Naive thymus-derived CD4-positive, alpha-beta T cell (primary cell): ENCODE results near the gene DGKI. TPM values are rescaled to one million over a fixed set of nuclear protein-coding genes. Genes with fewer than 3 reads are reported as not detected.

Source experiments
- ATAC-seq: fragments of 150-1000 bp; cut with Tn5 transposase; 2 replicates; pipeline ENCODE4 v1.10.0; 2021; ENCODE audit warnings: mild to moderate bottlenecking, moderate library complexity
- CTCF ChIA-PET: fragments of 350-600 bp; sonication (Branson Sonifier 250); formaldehyde crosslinking; loops from one replicate; lab custom pipeline; 2021; ENCODE audit warnings: antibody characterized with exemption; lab: Charles Lee
- POLR2A ChIA-PET: fragments of 350-600 bp; sonication (Branson Sonifier 250); formaldehyde crosslinking; loops from one replicate; lab custom pipeline; 2021; ENCODE audit warnings: antibody characterized with exemption, inconsistent platforms; lab: Charles Lee
- DNase-seq, 9 donors: peaks; one replicate each; pipeline versions ENCODE4 v3.0.0 to v3.0.0-alpha.2; 2020 to 2022; ENCODE audit warnings: mixed read lengths in 1 of 9
- H3K27ac ChIP-seq: one replicate; pipeline ENCODE4 v1.7.0; 2013; ENCODE audit warnings: mild to moderate bottlenecking, low read depth, low read length, moderate library complexity
- H3K27me3 ChIP-seq, 2 donors: one replicate each; pipeline ENCODE4 v1.7.0; 2013; ENCODE audit warnings: low read length in 2 of 2, mild to moderate bottlenecking in 2 of 2, moderate library complexity in 2 of 2; ENCODE audit not compliant: control insufficient read depth in 2 of 2, insufficient read depth in 2 of 2
- H3K36me3 ChIP-seq, 3 experiments: 1 replicate in 2 of 3; 2 replicates in 1 of 3; pipeline ENCODE4 v1.7.0; 2013; ENCODE audit warnings: low read length in 3 of 3, mild to moderate bottlenecking in 3 of 3, moderate library complexity in 1 of 3; ENCODE audit not compliant: insufficient read depth in 3 of 3, control insufficient read depth in 2 of 3
- H3K4me1 ChIP-seq, 2 donors: one replicate each; pipeline ENCODE4 v1.7.0; 2013; ENCODE audit warnings: low read length in 2 of 2, mild to moderate bottlenecking in 2 of 2, moderate library complexity in 1 of 2; ENCODE audit not compliant: control insufficient read depth in 2 of 2, insufficient read depth in 2 of 2
- H3K4me3 ChIP-seq: 2 replicates; pipeline ENCODE4 v1.7.0; 2013; ENCODE audit warnings: mild to moderate bottlenecking, low read length
- H3K9me3 ChIP-seq, 3 experiments: 1 replicate in 2 of 3; 2 replicates in 1 of 3; pipeline ENCODE4 v1.7.0; 2013; ENCODE audit warnings: low read length in 3 of 3; ENCODE audit not compliant: control insufficient read depth in 2 of 3
- H3K27ac Mint-ChIP-seq, 9 donors: one replicate each; pipeline ENCODE4 v1.8.0; 2020 to 2022; ENCODE audit warnings: mixed read lengths in 9 of 9, mild to moderate bottlenecking in 8 of 9, moderate library complexity in 5 of 9, inconsistent platforms in 2 of 9
- H3K27me3 Mint-ChIP-seq, 5 donors: one replicate each; pipeline ENCODE4 v1.8.0; 2021 to 2022; ENCODE audit warnings: mixed read lengths in 5 of 5, mild to moderate bottlenecking in 1 of 5
- H3K36me3 Mint-ChIP-seq, 5 donors: one replicate each; pipeline ENCODE4 v1.8.0; 2020 to 2022; ENCODE audit warnings: mixed read lengths in 5 of 5, mild to moderate bottlenecking in 3 of 5, inconsistent platforms in 1 of 5
- H3K4me1 Mint-ChIP-seq, 7 donors: one replicate each; pipeline ENCODE4 v1.8.0; 2020 to 2022; ENCODE audit warnings: mixed read lengths in 7 of 7, mild to moderate bottlenecking in 3 of 7, inconsistent platforms in 1 of 7
- H3K4me3 Mint-ChIP-seq, 10 donors: one replicate each; pipeline ENCODE4 v1.8.0; 2020 to 2022; ENCODE audit warnings: mild to moderate bottlenecking in 10 of 10, mixed read lengths in 10 of 10, moderate library complexity in 6 of 10, inconsistent platforms in 2 of 10
- H3K9me3 Mint-ChIP-seq, 11 donors: one replicate each; pipeline ENCODE4 v1.8.0; 2020 to 2022; ENCODE audit warnings: mixed read lengths in 11 of 11, mild to moderate bottlenecking in 4 of 11, inconsistent platforms in 1 of 11, moderate library complexity in 1 of 11
- intact Hi-C, 2 donors: fragments of 100-400 bp; cut with micrococcal nuclease; formaldehyde crosslinking; loops; one replicate each; pipeline ENCODE4 v1.15.1; 2023
- polyA plus RNA-seq, 2 donors: library from polyadenylated mRNA; unstranded; fragments of 300-500 nt; fragmentation: Illumina TruSeq; gene quantifications; one replicate each; pipeline ENCODE4 v1.2.3, GENCODE V29; 2021
- total RNA-seq, 6 experiments: library from RNA in 5 of 6; stranded (reverse) in 5 of 6; gene quantifications; 1 replicate in 5 of 6; 2 replicates in 1 of 6; pipeline ENCODE4 v1.2.3 and lab custom pipeline; 2021 to 2026

The DGKI gene
- total and polyA plus RNA-seq, 7 experiments from 2014 or later, result 1.3 TPM; not detected in 6

GRCh38 chr7:137418841-137419240, 427.9 kb downstream of the DGKI start:
- Histone ChIP-seq H3K4me3 (no peak overlapping the region), H3K4me1 (no peaks in the 10 kb centered on the region), H3K9me3 (no peaks in the 10 kb centered on the region), H3K36me3 (no peaks in the 10 kb centered on the region), H3K27me3 (no peaks in the 10 kb centered on the region), H3K27ac (no peak overlapping the region)
- H3K4me1 Mint-ChIP-seq, result no peaks in the 10 kb centered on the region
- no peaks in the 10 kb centered on the region for H3K27me3 Mint-ChIP-seq
- ChIA-PET CTCF (interaction anchor here (0.6 kb wide), 1 partner anchor 1028 kb away, joined by 5 read pairs; no protein-coding TSS in a partner anchor), POLR2A (no interaction called here)
- intact Hi-C loops, result no loop called here
- H3K36me3 Mint-ChIP-seq, result no peaks in the 10 kb centered on the region
- H3K27ac Mint-ChIP-seq, result no peak overlapping the region
- H3K4me3 Mint-ChIP-seq, result no peak overlapping the region
- ATAC-seq (no peak), DNase-seq (no peak)
- H3K9me3 Mint-ChIP-seq, result peaks cover 0 to 2% (median 0%) of the 10 kb centered on the region in 11 donors

- Histone ChIP-seq H3K4me1 (no peaks in the 10 kb centered on the region), H3K27me3 (no peaks in the 10 kb centered on the region), H3K36me3 (no peaks in the 10 kb centered on the region), H3K27ac (no peak overlapping the region), H3K4me3 (no peak overlapping the region), H3K9me3 (no peaks in the 10 kb centered on the region)
- ATAC-seq (no peak), DNase-seq (no peak)
- H3K4me1 Mint-ChIP-seq, result no peaks in the 10 kb centered on the region
- ChIA-PET POLR2A (no interaction called here), CTCF (no interaction called here)
- no peaks in the 10 kb centered on the region for H3K27me3 Mint-ChIP-seq
- H3K9me3 Mint-ChIP-seq, result peaks cover 0 to 4% (median 0%) of the 10 kb centered on the region in 11 donors
- intact Hi-C loops, result no loop called here
- no peak overlapping the region for H3K27ac Mint-ChIP-seq
- H3K4me3 Mint-ChIP-seq, result no peak overlapping the region
- H3K36me3 Mint-ChIP-seq, result no peaks in the 10 kb centered on the region
These were observed 429.3 kb downstream of the DGKI start for GRCh38 chr7:137417464-137417863.

- POLR2A ChIA-PET, result no interaction called here
- no peak for ATAC-seq
These were observed 432.9 kb downstream of the DGKI start for GRCh38 chr7:137413901-137414300.

DNA sequence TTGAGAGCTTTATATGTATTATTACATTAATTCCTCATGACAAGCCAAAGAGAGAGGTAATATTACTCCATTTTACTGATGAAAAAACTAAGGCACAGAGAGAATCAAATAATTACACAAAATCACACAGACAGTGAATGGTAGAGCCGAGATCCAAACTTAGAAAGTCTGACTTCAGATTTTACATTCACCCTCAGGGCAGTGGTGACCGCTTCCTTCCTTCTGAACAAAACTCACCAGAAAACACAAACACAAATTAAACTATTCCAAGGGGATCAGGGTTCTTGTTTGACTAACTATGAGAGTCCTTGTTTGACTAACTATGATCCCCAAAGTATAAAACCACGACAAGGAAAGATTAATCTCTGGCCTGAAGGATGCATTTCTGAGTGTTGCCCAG, 435.3 kb downstream of the DGKI start:
- ChIA-PET POLR2A (no interaction called here), CTCF (no interaction called here)
- Mint-ChIP-seq H3K9me3 (peaks cover 0 to 5% (median 0%) of the 10 kb centered on the region in 11 donors), H3K4me1 (no peaks in the 10 kb centered on the region), H3K27ac (no peak overlapping the region), H3K27me3 (no peaks in the 10 kb centered on the region), H3K36me3 (no peaks in the 10 kb centered on the region), H3K4me3 (no peak overlapping the region)
- Histone ChIP-seq H3K9me3 (no peaks in the 10 kb centered on the region), H3K4me3 (no peak overlapping the region), H3K27ac (no peak overlapping the region), H3K27me3 (no peaks in the 10 kb centered on the region), H3K36me3 (no peaks in the 10 kb centered on the region), H3K4me1 (no peaks in the 10 kb centered on the region)
- intact Hi-C loops, result no loop called here
- ATAC-seq, result no peak
- no peak for DNase-seq

More at GRCh38 chr7:137413901-137414300, 432.9 kb downstream of the DGKI start:
- no peaks in the 10 kb centered on the region for H3K36me3 Mint-ChIP-seq
- no peak for DNase-seq
- Histone ChIP-seq H3K4me1 (no peaks in the 10 kb centered on the region), H3K9me3 (no peaks in the 10 kb centered on the region), H3K36me3 (no peaks in the 10 kb centered on the region), H3K27ac (no peak overlapping the region), H3K27me3 (no peaks in the 10 kb centered on the region), H3K4me3 (no peak overlapping the region)
- peaks cover 0 to 5% (median 0%) of the 10 kb centered on the region in 11 donors for H3K9me3 Mint-ChIP-seq
- CTCF ChIA-PET, result no interaction called here
- intact Hi-C loops, result no loop called here
- no peak overlapping the region for H3K4me3 Mint-ChIP-seq
- no peaks in the 10 kb centered on the region for H3K27me3 Mint-ChIP-seq
- H3K4me1 Mint-ChIP-seq, result no peaks in the 10 kb centered on the region
- H3K27ac Mint-ChIP-seq, result no peak overlapping the region

GRCh38 chr7:137408126-137408525, 438.6 kb downstream of the DGKI start:
- CTCF ChIA-PET, result no interaction called here
- Mint-ChIP-seq H3K4me1 (no peaks in the 10 kb centered on the region), H3K4me3 (no peak overlapping the region), H3K27me3 (no peaks in the 10 kb centered on the region), H3K9me3 (peaks cover 0 to 5% (median 0%) of the 10 kb centered on the region in 11 donors), H3K27ac (no peak overlapping the region), H3K36me3 (no peaks in the 10 kb centered on the region)
- POLR2A ChIA-PET, result no interaction called here
- Histone ChIP-seq H3K4me3 (no peak overlapping the region), H3K9me3 (no peaks in the 10 kb centered on the region), H3K27me3 (no peaks in the 10 kb centered on the region), H3K36me3 (no peaks in the 10 kb centered on the region), H3K4me1 (no peaks in the 10 kb centered on the region), H3K27ac (no peak overlapping the region)
- intact Hi-C loops, result no loop called here
- ATAC-seq, result no peak
- no peak for DNase-seq

- H3K4me3 Mint-ChIP-seq, result no peak overlapping the region
- POLR2A ChIA-PET, result no interaction called here
- ATAC-seq (no peak), DNase-seq (no peak)
- no peaks in the 10 kb centered on the region for H3K4me1 Mint-ChIP-seq
- CTCF ChIA-PET, result no interaction called here
- H3K4me3 ChIP-seq, result no peak overlapping the region
- no peaks in the 10 kb centered on the region for H3K27me3 Mint-ChIP-seq
- no peaks in the 10 kb centered on the region for H3K36me3 ChIP-seq
- H3K36me3 Mint-ChIP-seq, result no peaks in the 10 kb centered on the region
- no peaks in the 10 kb centered on the region for H3K4me1 ChIP-seq
- no peak overlapping the region for H3K27ac ChIP-seq
- peaks cover 0 to 5% (median 0%) of the 10 kb centered on the region in 11 donors for H3K9me3 Mint-ChIP-seq
- H3K27me3 ChIP-seq, result no peaks in the 10 kb centered on the region
- no peaks in the 10 kb centered on the region for H3K9me3 ChIP-seq
- intact Hi-C loops, result no loop called here
- no peak overlapping the region for H3K27ac Mint-ChIP-seq
These were observed 439.7 kb downstream of the DGKI start for GRCh38 chr7:137407078-137407477.

DNA sequence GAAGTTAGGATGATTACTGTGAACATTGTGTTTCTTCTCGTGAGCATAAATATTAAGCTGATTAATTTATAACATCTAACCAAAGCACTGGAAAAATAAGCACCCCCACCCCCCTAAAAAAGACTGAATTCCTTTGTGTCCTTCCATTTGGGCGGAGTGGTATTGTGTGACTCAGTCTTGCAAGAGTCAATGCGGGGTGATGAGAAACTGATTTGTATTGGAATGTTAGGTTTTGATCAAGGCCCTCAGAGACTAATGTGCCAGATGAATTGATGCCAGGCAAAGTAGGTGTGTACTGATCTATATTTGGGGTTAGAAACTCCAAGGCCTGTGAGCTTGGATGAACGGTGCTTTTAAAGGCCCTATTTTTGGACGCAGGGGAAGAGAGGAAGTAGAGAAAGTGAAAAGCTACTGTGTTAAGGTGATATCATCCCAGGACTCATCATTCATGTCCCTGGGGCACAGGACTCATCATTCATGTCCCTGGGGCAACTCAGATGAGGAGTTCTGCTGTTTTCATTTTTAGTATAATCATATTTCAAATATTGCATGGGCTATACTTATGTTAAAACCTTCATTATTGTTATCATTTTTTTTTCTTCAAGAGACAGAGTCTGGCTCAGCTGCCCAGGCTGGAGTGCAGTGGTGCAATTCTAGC, 442.0 kb downstream of the DGKI start:
- DNase-seq, result no peak
- ChIA-PET POLR2A (no interaction called here), CTCF (no interaction called here)
- Histone ChIP-seq H3K4me3 (no peak overlapping the region), H3K4me1 (no peaks in the 10 kb centered on the region), H3K36me3 (no peaks in the 10 kb centered on the region), H3K27ac (no peak overlapping the region), H3K27me3 (no peaks in the 10 kb centered on the region), H3K9me3 (no peaks in the 10 kb centered on the region)
- H3K27me3 Mint-ChIP-seq, result no peaks in the 10 kb centered on the region
- H3K36me3 Mint-ChIP-seq, result no peaks in the 10 kb centered on the region
- H3K27ac Mint-ChIP-seq, result no peak overlapping the region
- no peak for ATAC-seq
- peaks cover 0 to 3% (median 0%) of the 10 kb centered on the region in 11 donors for H3K9me3 Mint-ChIP-seq
- no peak overlapping the region for H3K4me3 Mint-ChIP-seq
- H3K4me1 Mint-ChIP-seq, result no peaks in the 10 kb centered on the region
- intact Hi-C loops, result no loop called here
